Body of pancreas (tissue), 4 donors: ENCODE data around the gene ZFP3.

Experiments
- POLR2A ChIP-seq, 3 donors: fragments of 450-650 bp; IDR thresholded peaks; one replicate each; pipeline ENCODE4 v1.6.1; 2016; ENCODE audit warnings: antibody characterized with exemption in 3 of 3, mild to moderate bottlenecking in 2 of 3
- TF ChIP-seq, protein P1 (sequence below), 7 experiments: fragments of 450-650 bp in 4 of 7; fragments of 200-600 bp in 3 of 7; sonication (generic) in 3 of 7; IDR thresholded peaks; one replicate each; pipeline ENCODE4 v1.5.1; 2016 to 2019; ENCODE audit warnings: antibody characterized with exemption in 7 of 7

- no peak for TF ChIP-seq POLR2A (IDR thresholded peaks at IDR 0.05)
- TF ChIP-seq, protein P1, sequence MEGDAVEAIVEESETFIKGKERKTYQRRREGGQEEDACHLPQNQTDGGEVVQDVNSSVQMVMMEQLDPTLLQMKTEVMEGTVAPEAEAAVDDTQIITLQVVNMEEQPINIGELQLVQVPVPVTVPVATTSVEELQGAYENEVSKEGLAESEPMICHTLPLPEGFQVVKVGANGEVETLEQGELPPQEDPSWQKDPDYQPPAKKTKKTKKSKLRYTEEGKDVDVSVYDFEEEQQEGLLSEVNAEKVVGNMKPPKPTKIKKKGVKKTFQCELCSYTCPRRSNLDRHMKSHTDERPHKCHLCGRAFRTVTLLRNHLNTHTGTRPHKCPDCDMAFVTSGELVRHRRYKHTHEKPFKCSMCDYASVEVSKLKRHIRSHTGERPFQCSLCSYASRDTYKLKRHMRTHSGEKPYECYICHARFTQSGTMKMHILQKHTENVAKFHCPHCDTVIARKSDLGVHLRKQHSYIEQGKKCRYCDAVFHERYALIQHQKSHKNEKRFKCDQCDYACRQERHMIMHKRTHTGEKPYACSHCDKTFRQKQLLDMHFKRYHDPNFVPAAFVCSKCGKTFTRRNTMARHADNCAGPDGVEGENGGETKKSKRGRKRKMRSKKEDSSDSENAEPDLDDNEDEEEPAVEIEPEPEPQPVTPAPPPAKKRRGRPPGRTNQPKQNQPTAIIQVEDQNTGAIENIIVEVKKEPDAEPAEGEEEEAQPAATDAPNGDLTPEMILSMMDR (IDR thresholded peaks at IDR 0.05) = no peak
Observed at GRCh38 chr17:5077781-5078105, 524 bp upstream of the ZFP3 start.
